Adrenal gland (tissue), 12 donors: ENCODE data around the gene CD300E. TPM values are rescaled to one million over a fixed set of nuclear protein-coding genes. Genes with fewer than 3 reads are reported as not detected.

Experiments
- DNase-seq, 7 donors: peaks; one replicate each; pipeline ENCODE4 v3.0.0-alpha.2; 2019 to 2020
- H3K27ac ChIP-seq, 5 donors: fragments of 200-600 bp; sonication (generic) in 4 of 5; 1 replicate in 3 of 5; 2 replicates in 2 of 5; pipeline versions ENCODE4 v1.5.1 to v1.8.0; 2016 to 2020; ENCODE audit warnings: mild to moderate bottlenecking in 1 of 5
- H3K27me3 ChIP-seq: fragments of 200-600 bp; 2 replicates; pipeline ENCODE4 v1.8.0; 2021
- H3K36me3 ChIP-seq, 2 donors: fragments of 200-600 bp; replicated peaks in 1 of 2; 1 replicate in 1 of 2; 2 replicates in 1 of 2; pipeline versions ENCODE4 v1.5.1 to v1.8.0; 2018 to 2022
- H3K4me1 ChIP-seq, 2 donors: fragments of 200-600 bp; replicated peaks in 1 of 2; 1 replicate in 1 of 2; 2 replicates in 1 of 2; pipeline versions ENCODE4 v1.5.1 to v1.8.0; 2018 to 2021
- H3K4me3 ChIP-seq, 4 donors: fragments of 200-600 bp; sonication (generic) in 3 of 4; one replicate each; pipeline ENCODE4 v1.5.1; 2016 to 2018
- H3K9me3 ChIP-seq, 3 donors: fragments of 200-600 bp; sonication (generic) in 1 of 3; replicated peaks in 1 of 3; 1 replicate in 2 of 3; 2 replicates in 1 of 3; pipeline versions ENCODE4 v1.5.1 to v1.8.0; 2016 to 2021
- CTCF ChIP-seq, 6 experiments: fragments of 450-650 bp in 4 of 6; fragments of 200-600 bp in 2 of 6; sonication (generic) in 1 of 6; IDR thresholded peaks; 1 replicate in 5 of 6; 2 replicates in 1 of 6; pipeline versions ENCODE4 v1.5.1 to v1.8.0; 2016 to 2021; ENCODE audit warnings: antibody characterized with exemption in 6 of 6, mild to moderate bottlenecking in 2 of 6, moderate library complexity in 1 of 6
- POLR2A ChIP-seq, 2 donors: fragments of 450-650 bp; IDR thresholded peaks; one replicate each; pipeline ENCODE4 v1.6.1; 2017; ENCODE audit warnings: antibody characterized with exemption in 2 of 2, mild to moderate bottlenecking in 2 of 2, moderate library complexity in 1 of 2
- WGBS, 4 donors: extraction: QIAGEN DNeasy Blood & Tissue Kit in 2 of 4; methylation state at CpG; one replicate each; pipeline versions ENCODE4 v1.1.5 to v1.1.7; 2013 to 2017; 5-methylcytosine and 5-hydroxymethylcytosine counted together
- intact Hi-C, 2 donors: fragments of 100-400 bp; cut with DNase I; formaldehyde crosslinking; loops; one replicate each; pipeline versions ENCODE4 v1.14.1 to v1.15.0; 2022 to 2023
- polyA plus RNA-seq, 3 donors: library from polyadenylated mRNA; stranded (reverse); fragments of 200-250 nt in 2 of 3; fragments of 350-450 nt in 1 of 3; fragmentation: Illumina TruSeq in 1 of 3; extraction: RNeasy Lipid Tissue Mini Kit (QIAGEN cat#74804) in 1 of 3; gene quantifications; one replicate each; pipeline ENCODE4 v1.2.3, GENCODE V29; 2013 to 2014
- total RNA-seq, 9 donors: library from RNA; depleted of rRNA in 4 of 9; stranded (reverse); fragments of >200 nt in 4 of 9; fragments of 120-200 nt in 1 of 9; fragmentation: NEBNext Ultra II Directional in 1 of 9; extraction: Animal tissue kit (Norgen Biotek cat#: 25700) in 1 of 9; gene quantifications; one replicate each; pipeline versions ENCODE4 v1.1.0 to v1.2.4, GENCODE V29; 2013 to 2023
- donor health status: healthy with polysubstance abuse.
- donor health status: Bipolar disorder and iron deficiency.
- donor health status: DM: yes; HTN: yes; CAD: no.
- donor health status: DM: no; HTN: no; CAD: no.
- donor health status: DM: no; HTN: no; CAD: no.
- donor health status: DM: yes; HTN: yes; CAD: no.

CD300E gene
- total and polyA plus RNA-seq, 12 donors: 0.06 to 2.4 (median 0.57) TPM; not detected in 1

DNA sequence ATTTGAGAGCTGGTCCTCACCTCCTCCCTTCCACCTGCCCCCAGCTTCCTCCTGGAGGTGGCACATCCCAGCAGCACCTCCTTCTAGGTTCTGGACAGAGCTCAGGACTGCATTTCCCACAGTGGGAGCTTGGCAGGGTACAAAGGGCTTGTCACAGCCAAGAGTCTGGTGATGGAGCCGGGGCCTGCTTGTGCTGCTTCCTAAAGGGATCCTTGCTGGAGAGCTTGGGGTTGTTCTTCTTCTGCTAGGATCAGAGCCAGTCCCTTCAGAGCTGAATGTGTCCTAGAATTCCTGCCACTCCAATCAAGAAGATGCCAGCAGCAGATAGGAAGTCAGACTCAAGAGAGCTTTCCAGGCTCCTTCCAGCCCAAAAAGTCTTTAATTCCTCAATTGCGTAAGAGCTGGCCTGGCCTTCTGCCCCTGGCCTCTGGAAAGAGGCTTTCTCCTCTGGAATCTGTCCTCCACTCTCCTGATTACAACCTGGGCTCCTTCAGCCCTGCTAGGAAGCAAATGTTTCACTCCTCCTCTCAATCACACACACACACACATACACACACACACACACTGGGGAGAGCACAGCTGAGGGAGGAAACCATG, 4.4 kb downstream of the CD300E start:
- Histone ChIP-seq H3K27ac (no peak overlapping the region), H3K4me1 (no peaks in the 10 kb centered on the region), H3K36me3 (no peaks in the 10 kb centered on the region), H3K27me3 (no peaks in the 10 kb centered on the region), H3K4me3 (no peak overlapping the region), H3K9me3 (no peaks in the 10 kb centered on the region)
- intact Hi-C loops: no loop called here
- TF ChIP-seq CTCF (IDR thresholded peaks at IDR 0.05): no peak
- TF ChIP-seq POLR2A (IDR thresholded peaks at IDR 0.05): no peak
- WGBS, 4 donors: 57 to 79% (median 69%) methylated on average over 1 to 2 of the region's 2 CpGs
- no peak for DNase-seq

GRCh38 chr17:74618451-74618850, 5.1 kb downstream of the CD300E start:
- intact Hi-C loops: no loop called here
- WGBS, 4 donors: 52 to 82% (median 61%) methylated on average over 3 of the region's 3 CpGs

GRCh38 chr17:74616696-74617095, 6.8 kb downstream of the CD300E start:
- 85 to 91% (median 86%) methylated on average over 5 to 7 of the region's 7 CpGs for WGBS, 4 donors
- H3K4me3 ChIP-seq: no peak overlapping the region
- TF ChIP-seq POLR2A (IDR thresholded peaks at IDR 0.05) (no peak), CTCF (IDR thresholded peaks at IDR 0.05) (no peak)

More at GRCh38 chr17:74618451-74618850, 5.1 kb downstream of the CD300E start:
- TF ChIP-seq POLR2A (IDR thresholded peaks at IDR 0.05): no peak
- TF ChIP-seq CTCF (IDR thresholded peaks at IDR 0.05): no peak
- DNase-seq: no peak
- no peaks in the 10 kb centered on the region for H3K27me3 ChIP-seq
- no peaks in the 10 kb centered on the region for H3K4me1 ChIP-seq
- H3K27ac ChIP-seq: no peak overlapping the region
- no peaks in the 10 kb centered on the region for H3K36me3 ChIP-seq
- no peaks in the 10 kb centered on the region for H3K9me3 ChIP-seq
- no peak overlapping the region for H3K4me3 ChIP-seq

DNA sequence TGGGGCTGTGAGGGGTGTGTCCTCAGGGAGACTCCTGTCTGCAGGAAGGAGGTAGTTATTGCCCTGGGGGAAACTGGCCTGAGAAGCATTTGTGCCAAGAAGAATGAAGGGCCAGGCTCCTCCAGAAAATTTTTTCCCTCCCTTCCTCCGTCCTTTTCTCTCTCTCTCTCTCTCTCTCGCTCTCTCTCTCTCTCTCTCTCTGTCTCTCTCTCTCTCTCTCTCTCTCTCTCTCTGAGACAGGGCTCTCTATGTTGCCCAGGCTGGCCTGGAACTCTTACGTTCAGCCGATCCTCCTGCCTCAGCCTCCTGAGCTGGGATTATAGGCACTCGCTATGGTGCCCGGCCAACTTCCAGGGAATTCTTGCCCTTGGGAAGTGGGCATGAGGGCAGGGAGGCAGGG, 11.5 kb downstream of the CD300E start:
- Histone ChIP-seq H3K27ac (no peak overlapping the region), H3K9me3 (no peaks in the 10 kb centered on the region), H3K36me3 (no peaks in the 10 kb centered on the region), H3K4me1 (no peaks in the 10 kb centered on the region), H3K4me3 (no peak overlapping the region), H3K27me3 (no peaks in the 10 kb centered on the region)
- intact Hi-C loops: no loop called here
- no peak for DNase-seq
- TF ChIP-seq POLR2A (IDR thresholded peaks at IDR 0.05) (no peak), CTCF (IDR thresholded peaks at IDR 0.05) (no peak)
- WGBS, 4 donors: 78 to 86% (median 80%) methylated on average over 4 to 6 of the region's 6 CpGs

More at GRCh38 chr17:74616696-74617095, 6.8 kb downstream of the CD300E start:
- H3K36me3 ChIP-seq: no peaks in the 10 kb centered on the region
- H3K27me3 ChIP-seq: no peaks in the 10 kb centered on the region
- H3K4me1 ChIP-seq: no peaks in the 10 kb centered on the region
- no peak overlapping the region for H3K27ac ChIP-seq
- no peak for DNase-seq
- no peaks in the 10 kb centered on the region for H3K9me3 ChIP-seq
- intact Hi-C loops: no loop called here
